WTC11 (cell line): ENCODE data around the gene CCM2. TPM values are rescaled to one million over a fixed set of nuclear protein-coding genes. Genes with fewer than 3 reads are reported as not detected.

Source experiments
- ATAC-seq: fragments of 200-7000 bp; cut with Tn5 transposase; 2 replicates; pipeline ENCODE4 v1.10.0; 2021; ENCODE audit warnings: mild to moderate bottlenecking, moderate library complexity
- Bru-seq: library from RNA; stranded (reverse); fragments of 400-500 nt; gene quantifications from one replicate; lab custom pipeline; 2021; lab: Mats Ljungman, UMichigan
- CTCF ChIA-PET: fragments of 300-600 bp; sonication (Branson Sonifier 250); formaldehyde crosslinking; loops from one replicate; lab custom pipeline; 2021; ENCODE audit warnings: antibody characterized with exemption; lab: Charles Lee
- POLR2A ChIA-PET: fragments of 350-600 bp; sonication (Branson Sonifier 250); formaldehyde crosslinking; loops from one replicate; lab custom pipeline; 2021; ENCODE audit warnings: antibody characterized with exemption; lab: Charles Lee
- DNase-seq: peaks from one replicate; pipeline ENCODE4 v3.0.0; 2021; ENCODE audit warnings: low spot score
- H3K27ac Mint-ChIP-seq: 2 replicates; pipeline ENCODE4 v1.8.0; 2021; ENCODE audit warnings: mixed read lengths
- H3K27me3 Mint-ChIP-seq: 2 replicates; pipeline ENCODE4 v1.8.0; 2021; ENCODE audit warnings: low read depth, mild to moderate bottlenecking, moderate library complexity, mixed read lengths
- H3K36me3 Mint-ChIP-seq: 2 replicates; pipeline ENCODE4 v1.8.0; 2021; ENCODE audit warnings: mixed read lengths
- H3K4me1 Mint-ChIP-seq: 2 replicates; pipeline ENCODE4 v1.8.0; 2022; ENCODE audit warnings: mixed read lengths
- H3K4me3 Mint-ChIP-seq: 2 replicates; pipeline ENCODE4 v1.8.0; 2021; ENCODE audit warnings: mild to moderate bottlenecking, moderate library complexity, mixed read lengths
- H3K9me3 Mint-ChIP-seq: 2 replicates; pipeline ENCODE4 v1.8.0; 2021; ENCODE audit warnings: mixed read lengths
- ATF1 ChIP-seq: sonication (generic); formaldehyde crosslinking; IDR thresholded peaks from 2 replicates; pipeline ENCODE4 v1.8.1; 2023; ENCODE audit warnings: mild to moderate bottlenecking, moderate library complexity, missing genetic modification reagents
- CREB1 ChIP-seq: sonication (generic); formaldehyde crosslinking; IDR thresholded peaks from 2 replicates; pipeline ENCODE4 v1.8.0; 2023; ENCODE audit warnings: mild to moderate bottlenecking, missing genetic modification reagents
- CREM ChIP-seq: sonication (generic); formaldehyde crosslinking; IDR thresholded peaks from 2 replicates; pipeline ENCODE4 v1.8.1; 2022; ENCODE audit warnings: mild to moderate bottlenecking, missing genetic modification reagents, moderate library complexity
- E2F4 ChIP-seq: sonication (generic); formaldehyde crosslinking; IDR thresholded peaks from 2 replicates; pipeline ENCODE4 v1.8.1; 2022; ENCODE audit warnings: low read depth, mild to moderate bottlenecking, moderate library complexity, missing genetic modification reagents, borderline replicate concordance
- FOXK1 ChIP-seq: sonication (generic); formaldehyde crosslinking; IDR thresholded peaks from 2 replicates; pipeline ENCODE4 v1.8.0; 2022; ENCODE audit warnings: mild to moderate bottlenecking, moderate library complexity, missing genetic modification reagents
- FOXP1 ChIP-seq: sonication (generic); formaldehyde crosslinking; IDR thresholded peaks from 2 replicates; pipeline ENCODE4 v1.8.0; 2022; ENCODE audit warnings: missing genetic modification reagents, mild to moderate bottlenecking, moderate library complexity, borderline replicate concordance
- GABPB1 ChIP-seq: sonication (generic); formaldehyde crosslinking; IDR thresholded peaks from 2 replicates; pipeline ENCODE4 v1.8.1; 2023; ENCODE audit warnings: mild to moderate bottlenecking, missing genetic modification reagents
- KAT7 ChIP-seq: sonication (generic); formaldehyde crosslinking; IDR thresholded peaks from 2 replicates; pipeline ENCODE4 v1.8.1; 2023; ENCODE audit warnings: missing genetic modification reagents, mild to moderate bottlenecking, borderline replicate concordance
- RELA ChIP-seq: sonication (generic); formaldehyde crosslinking; IDR thresholded peaks from 2 replicates; pipeline ENCODE4 v1.8.1; 2022; ENCODE audit warnings: missing genetic modification reagents, mild to moderate bottlenecking, borderline replicate concordance
- SP1 ChIP-seq: sonication (generic); formaldehyde crosslinking; conservative IDR thresholded peaks from 2 replicates; pipeline ENCODE4 v1.8.1; 2022; ENCODE audit warnings: missing genetic modification reagents
- ZNF121 ChIP-seq: sonication (generic); formaldehyde crosslinking; IDR thresholded peaks from 2 replicates; pipeline ENCODE4 v1.8.0; 2023; ENCODE audit warnings: missing genetic modification reagents
- ZNF138 ChIP-seq: sonication (generic); formaldehyde crosslinking; conservative IDR thresholded peaks from 2 replicates; pipeline ENCODE4 v1.8.1; 2022; ENCODE audit warnings: mild to moderate bottlenecking, moderate library complexity, missing genetic modification reagents
- ZNF263 ChIP-seq: sonication (generic); formaldehyde crosslinking; IDR thresholded peaks from 2 replicates; pipeline ENCODE4 v1.8.1; 2022; ENCODE audit warnings: low read depth, mild to moderate bottlenecking, moderate library complexity, missing genetic modification reagents
- ZNF396 ChIP-seq: fragments of 250-450 bp; sonication (Bioruptor Pico); IDR thresholded peaks from 2 replicates; pipeline ENCODE4 v1.8.0; 2021; ENCODE audit warnings: mild to moderate bottlenecking, moderate library complexity, borderline replicate concordance
- ZNF416 ChIP-seq: fragments of 250-450 bp; sonication (Bioruptor Pico); IDR thresholded peaks from 2 replicates; pipeline ENCODE4 v1.9.0; 2021; ENCODE audit warnings: mild to moderate bottlenecking, inconsistent platforms
- long read RNA-seq, 3 experiments: library from RNA in 1 of 3; library from capped mRNA in 1 of 3; library from polyadenylated mRNA in 1 of 3; unstranded in 2 of 3; stranded (forward) in 1 of 3; transcript quantifications; one replicate each; pipeline ENCODE4 v2.0.0, GENCODE V29; 2021
- total RNA-seq: library from RNA; stranded (reverse); gene quantifications from 3 replicates; pipeline ENCODE4 v1.2.3, GENCODE V29; 2021
- TF ChIP-seq, protein P1 (sequence below): sonication (generic); formaldehyde crosslinking; IDR thresholded peaks from 2 replicates; pipeline ENCODE4 v1.8.1; 2023; ENCODE audit warnings: mild to moderate bottlenecking, missing genetic modification reagents, moderate library complexity
- TF ChIP-seq, protein P2 (sequence below): sonication (generic); formaldehyde crosslinking; IDR thresholded peaks from 2 replicates; pipeline ENCODE4 v1.8.0; 2023; ENCODE audit warnings: missing genetic modification reagents, mild to moderate bottlenecking, borderline replicate concordance
- TF ChIP-seq, protein P3 (sequence below): fragments of 250-450 bp; sonication (Bioruptor Pico); conservative IDR thresholded peaks from 2 replicates; pipeline ENCODE4 v1.9.0; 2021; ENCODE audit warnings: mild to moderate bottlenecking
- TF ChIP-seq, protein P4 (sequence below): sonication (generic); formaldehyde crosslinking; IDR thresholded peaks from 2 replicates; pipeline ENCODE4 v1.8.1; 2023; ENCODE audit warnings: mild to moderate bottlenecking, missing genetic modification reagents
- TF ChIP-seq, protein P5 (sequence below): sonication (generic); formaldehyde crosslinking; IDR thresholded peaks from 2 replicates; pipeline ENCODE4 v1.8.0; 2022; ENCODE audit warnings: mild to moderate bottlenecking, missing genetic modification reagents

The CCM2 gene
- total RNA-seq (30.7 to 32.7 TPM (median 32.0 TPM) in 3 replicates), Bru-seq, nascent RNA (percentile 71 among the genes with signal in this experiment)
- long read RNA-seq, experiment 1, transcript CCM2-218 (9 exons, 1,719 nt): minor isoform, 16 of 209 reads
- long read RNA-seq, experiment 1, transcript CCM2-203 (10 exons, 1,983 nt): minor isoform, 20 of 209 reads
- long read RNA-seq, experiment 1, transcript CCM2-201 (10 exons, 1,894 nt): major isoform, 104 of 209 reads
- long read RNA-seq, experiment 1, transcript CCM2-219 (8 exons, 1,620 nt): minor isoform, 5 of 209 reads
- long read RNA-seq, experiment 1, partial matches to known transcripts: 5 of 209 reads
- long read RNA-seq, experiment 1, other reads (novel, unspliced or antisense): 58 of 209 reads
- long read RNA-seq, experiment 2, transcript CCM2-203 (10 exons, 1,983 nt): minor isoform, 7 of 70 reads
- long read RNA-seq, experiment 2, transcript CCM2-201 (10 exons, 1,894 nt): major isoform, 20 of 70 reads
- long read RNA-seq, experiment 2, partial matches to known transcripts: 20 of 70 reads
- long read RNA-seq, experiment 2, other reads (novel, unspliced or antisense): 16 of 70 reads
- long read RNA-seq, experiment 3, transcript CCM2-203 (10 exons, 1,983 nt): major isoform, 9 of 14 reads
- long read RNA-seq, experiment 3, partial matches to known transcripts: 2 of 14 reads
- long read RNA-seq, experiment 3, other reads (novel, unspliced or antisense): 2 of 14 reads

- peaks cover 13% of the 10 kb centered on the region for H3K4me1 Mint-ChIP-seq
- H3K36me3 Mint-ChIP-seq: no peaks in the 10 kb centered on the region
- H3K4me3 Mint-ChIP-seq: peak within 1 kb of the TSS; percentile 93
- POLR2A ChIA-PET: interaction anchor here (0.7 to 1.9 kb wide), 6 partner anchors 14 to 202 kb away, joined by 3 to 6 read pairs (median 3); partner anchors contain the start of gene H2AZ2
- no peaks in the 10 kb centered on the region for H3K27me3 Mint-ChIP-seq
- TF ChIP-seq ZNF396 (CRISPR knock-in tag) (no peak), SP1 (CRISPR knock-in tag) (peak; percentile 7; the same call in 1 of the 2 replicates), GABPB1 (CRISPR knock-in tag) (0 out of 2 replicates have a peak, but pooled peaks have one; percentile 24)
- DNase-seq: peak; percentile 47
- H3K27ac Mint-ChIP-seq: peak within 1 kb of the TSS; percentile 100
- CTCF ChIA-PET: interaction anchor here (0.6 to 3.5 kb wide), 27 partner anchors 10 to 425 kb away, joined by 3 to 27 read pairs (median 4); partner anchors contain the start of gene H2AZ2
- H3K9me3 Mint-ChIP-seq: no peaks in the 10 kb centered on the region
- ATAC-seq: peak; percentile 1
Observed at GRCh38 chr7:45000093-45001032, at the start of gene CCM2. CCM2 (plus strand) TSS chr7:45000201; CDS start chr7:45000334, 133 bp downstream.

DNA sequence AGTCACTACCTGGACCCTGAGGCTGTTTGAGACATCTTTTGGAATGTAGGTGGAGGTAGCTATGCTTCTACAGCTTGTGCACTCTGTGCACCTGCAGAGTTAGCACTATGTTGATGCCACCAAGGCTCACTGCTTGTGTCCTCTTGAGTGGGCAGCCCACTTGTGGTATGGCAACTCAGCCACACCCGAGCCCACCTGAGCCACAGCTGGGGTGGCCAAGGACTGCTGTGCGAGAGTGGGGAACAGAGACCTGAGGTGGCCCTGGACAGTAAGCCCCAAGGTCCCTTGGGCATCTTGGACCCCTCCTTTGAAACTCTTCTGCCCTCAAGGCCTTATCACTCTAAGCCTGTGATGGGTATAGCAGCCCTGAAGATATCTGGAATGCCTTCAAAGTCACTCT, 46.8 kb upstream of the CCM2 start:
- DNase-seq (no peak), ATAC-seq (no peak)
- H3K9me3 Mint-ChIP-seq: peaks cover 11% of the 10 kb centered on the region
- ChIA-PET CTCF (no interaction called here), POLR2A (no interaction called here)
- H3K4me1 Mint-ChIP-seq: no peaks in the 10 kb centered on the region
- no peak overlapping the region for H3K27ac Mint-ChIP-seq
- H3K4me3 Mint-ChIP-seq: no peak overlapping the region
- H3K27me3 Mint-ChIP-seq: no peaks in the 10 kb centered on the region; the same call in 1 of the 2 replicates
- no peaks in the 10 kb centered on the region for H3K36me3 Mint-ChIP-seq
- TF ChIP-seq CREB1 (CRISPR knock-in tag) (no peak), ZNF121 (CRISPR knock-in tag) (no peak), ZNF416 (no peak), E2F4 (CRISPR knock-in tag) (no peak), RELA (no peak), KAT7 (CRISPR knock-in tag) (no peak), FOXP1 (CRISPR knock-in tag) (no peak), FOXK1 (CRISPR knock-in tag) (no peak), ATF1 (CRISPR knock-in tag) (no peak), ZNF138 (CRISPR knock-in tag) (no peak), CREM (no peak), ZNF263 (CRISPR knock-in tag) (no peak)
- TF ChIP-seq, protein P1, sequence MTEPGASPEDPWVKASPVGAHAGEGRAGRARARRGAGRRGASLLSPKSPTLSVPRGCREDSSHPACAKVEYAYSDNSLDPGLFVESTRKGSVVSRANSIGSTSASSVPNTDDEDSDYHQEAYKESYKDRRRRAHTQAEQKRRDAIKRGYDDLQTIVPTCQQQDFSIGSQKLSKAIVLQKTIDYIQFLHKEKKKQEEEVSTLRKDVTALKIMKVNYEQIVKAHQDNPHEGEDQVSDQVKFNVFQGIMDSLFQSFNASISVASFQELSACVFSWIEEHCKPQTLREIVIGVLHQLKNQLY (CRISPR knock-in tag): no peak
- TF ChIP-seq, protein P2, sequence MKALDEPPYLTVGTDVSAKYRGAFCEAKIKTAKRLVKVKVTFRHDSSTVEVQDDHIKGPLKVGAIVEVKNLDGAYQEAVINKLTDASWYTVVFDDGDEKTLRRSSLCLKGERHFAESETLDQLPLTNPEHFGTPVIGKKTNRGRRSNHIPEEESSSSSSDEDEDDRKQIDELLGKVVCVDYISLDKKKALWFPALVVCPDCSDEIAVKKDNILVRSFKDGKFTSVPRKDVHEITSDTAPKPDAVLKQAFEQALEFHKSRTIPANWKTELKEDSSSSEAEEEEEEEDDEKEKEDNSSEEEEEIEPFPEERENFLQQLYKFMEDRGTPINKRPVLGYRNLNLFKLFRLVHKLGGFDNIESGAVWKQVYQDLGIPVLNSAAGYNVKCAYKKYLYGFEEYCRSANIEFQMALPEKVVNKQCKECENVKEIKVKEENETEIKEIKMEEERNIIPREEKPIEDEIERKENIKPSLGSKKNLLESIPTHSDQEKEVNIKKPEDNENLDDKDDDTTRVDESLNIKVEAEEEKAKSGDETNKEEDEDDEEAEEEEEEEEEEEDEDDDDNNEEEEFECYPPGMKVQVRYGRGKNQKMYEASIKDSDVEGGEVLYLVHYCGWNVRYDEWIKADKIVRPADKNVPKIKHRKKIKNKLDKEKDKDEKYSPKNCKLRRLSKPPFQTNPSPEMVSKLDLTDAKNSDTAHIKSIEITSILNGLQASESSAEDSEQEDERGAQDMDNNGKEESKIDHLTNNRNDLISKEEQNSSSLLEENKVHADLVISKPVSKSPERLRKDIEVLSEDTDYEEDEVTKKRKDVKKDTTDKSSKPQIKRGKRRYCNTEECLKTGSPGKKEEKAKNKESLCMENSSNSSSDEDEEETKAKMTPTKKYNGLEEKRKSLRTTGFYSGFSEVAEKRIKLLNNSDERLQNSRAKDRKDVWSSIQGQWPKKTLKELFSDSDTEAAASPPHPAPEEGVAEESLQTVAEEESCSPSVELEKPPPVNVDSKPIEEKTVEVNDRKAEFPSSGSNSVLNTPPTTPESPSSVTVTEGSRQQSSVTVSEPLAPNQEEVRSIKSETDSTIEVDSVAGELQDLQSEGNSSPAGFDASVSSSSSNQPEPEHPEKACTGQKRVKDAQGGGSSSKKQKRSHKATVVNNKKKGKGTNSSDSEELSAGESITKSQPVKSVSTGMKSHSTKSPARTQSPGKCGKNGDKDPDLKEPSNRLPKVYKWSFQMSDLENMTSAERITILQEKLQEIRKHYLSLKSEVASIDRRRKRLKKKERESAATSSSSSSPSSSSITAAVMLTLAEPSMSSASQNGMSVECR (CRISPR knock-in tag): no peak
- TF ChIP-seq, protein P3, sequence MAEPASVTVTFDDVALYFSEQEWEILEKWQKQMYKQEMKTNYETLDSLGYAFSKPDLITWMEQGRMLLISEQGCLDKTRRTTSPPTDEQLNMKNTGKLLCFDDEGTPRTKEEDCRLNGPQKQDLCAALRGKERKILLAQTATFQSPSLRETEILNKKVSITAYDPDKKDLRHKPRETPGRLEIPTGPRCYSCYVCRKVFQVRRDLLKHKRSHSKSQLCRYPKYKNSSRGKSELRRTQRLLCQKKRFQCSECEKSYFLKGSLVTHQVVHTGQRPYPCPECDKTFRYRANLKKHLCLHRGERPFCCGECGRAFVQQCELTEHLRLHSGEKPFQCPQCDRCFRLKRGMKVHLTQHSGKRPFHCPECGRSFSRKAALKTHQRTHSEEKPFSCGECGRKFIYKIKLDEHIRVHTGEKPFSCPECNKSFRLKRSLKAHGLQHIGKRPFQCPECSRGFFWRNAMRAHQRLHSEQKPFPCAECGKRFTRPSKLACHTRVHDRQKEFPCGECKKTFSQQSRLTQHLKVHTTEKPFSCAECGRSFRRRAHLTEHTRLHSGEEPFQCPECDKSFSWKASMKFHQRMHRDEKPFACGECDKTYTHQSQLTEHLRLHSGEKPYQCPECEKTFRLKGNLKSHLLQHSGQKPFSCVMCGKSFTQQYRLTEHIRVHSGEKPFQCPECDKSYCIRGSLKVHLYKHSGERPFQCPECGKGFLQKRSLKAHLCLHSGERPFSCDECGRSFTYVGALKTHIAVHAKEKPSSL (CRISPR knock-in tag): no peak
- TF ChIP-seq, protein P4, sequence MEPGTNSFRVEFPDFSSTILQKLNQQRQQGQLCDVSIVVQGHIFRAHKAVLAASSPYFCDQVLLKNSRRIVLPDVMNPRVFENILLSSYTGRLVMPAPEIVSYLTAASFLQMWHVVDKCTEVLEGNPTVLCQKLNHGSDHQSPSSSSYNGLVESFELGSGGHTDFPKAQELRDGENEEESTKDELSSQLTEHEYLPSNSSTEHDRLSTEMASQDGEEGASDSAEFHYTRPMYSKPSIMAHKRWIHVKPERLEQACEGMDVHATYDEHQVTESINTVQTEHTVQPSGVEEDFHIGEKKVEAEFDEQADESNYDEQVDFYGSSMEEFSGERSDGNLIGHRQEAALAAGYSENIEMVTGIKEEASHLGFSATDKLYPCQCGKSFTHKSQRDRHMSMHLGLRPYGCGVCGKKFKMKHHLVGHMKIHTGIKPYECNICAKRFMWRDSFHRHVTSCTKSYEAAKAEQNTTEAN: no peak
- TF ChIP-seq, protein P5, sequence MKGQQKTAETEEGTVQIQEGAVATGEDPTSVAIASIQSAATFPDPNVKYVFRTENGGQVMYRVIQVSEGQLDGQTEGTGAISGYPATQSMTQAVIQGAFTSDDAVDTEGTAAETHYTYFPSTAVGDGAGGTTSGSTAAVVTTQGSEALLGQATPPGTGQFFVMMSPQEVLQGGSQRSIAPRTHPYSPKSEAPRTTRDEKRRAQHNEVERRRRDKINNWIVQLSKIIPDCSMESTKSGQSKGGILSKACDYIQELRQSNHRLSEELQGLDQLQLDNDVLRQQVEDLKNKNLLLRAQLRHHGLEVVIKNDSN (CRISPR knock-in tag): no peak
